Transverse colon (tissue), 4 donors: ENCODE results near the gene FBH1. TPM values are rescaled to one million over a fixed set of nuclear protein-coding genes. Genes with fewer than 3 reads are reported as not detected.

Source experiments
- DNase-seq: peaks from one replicate; pipeline ENCODE4 v3.0.0-alpha.2; 2019
- H3K27ac ChIP-seq, 4 donors: fragments of 200-600 bp; sonication (generic); 2 replicates each; pipeline ENCODE4 v1.5.1; 2016 to 2018; ENCODE audit warnings: inconsistent platforms in 4 of 4
- H3K27me3 ChIP-seq: fragments of 200-600 bp; sonication (generic); 2 replicates; pipeline ENCODE4 v1.5.1; 2017; ENCODE audit warnings: inconsistent platforms
- H3K36me3 ChIP-seq, 4 donors: fragments of 200-600 bp; sonication (generic); 2 replicates each; pipeline ENCODE4 v1.5.1; 2017 to 2019; ENCODE audit warnings: inconsistent platforms in 4 of 4
- H3K4me1 ChIP-seq, 4 donors: fragments of 200-600 bp; sonication (generic); 2 replicates each; pipeline ENCODE4 v1.5.1; 2017 to 2020; ENCODE audit warnings: inconsistent platforms in 4 of 4
- H3K4me3 ChIP-seq, 4 donors: fragments of 200-600 bp; sonication (generic); 1 replicate in 1 of 4; 2 replicates in 3 of 4; pipeline versions ENCODE4 v1.5.1 to v1.6.1; 2017 to 2019; ENCODE audit warnings: inconsistent platforms in 4 of 4
- H3K9me3 ChIP-seq, 2 donors: fragments of 200-600 bp; sonication (generic); 2 replicates each; pipeline ENCODE4 v1.5.1; 2017 to 2019; ENCODE audit warnings: inconsistent platforms in 2 of 2
- CTCF ChIP-seq, 5 experiments: fragments of 200-600 bp in 3 of 5; fragments of 450-650 bp in 2 of 5; sonication (generic) in 3 of 5; IDR thresholded peaks; 1 replicate in 2 of 5; 2 replicates in 3 of 5; pipeline ENCODE4 v1.5.1; 2016 to 2017; ENCODE audit warnings: antibody characterized with exemption in 5 of 5, inconsistent platforms in 3 of 5, mild to moderate bottlenecking in 2 of 5, moderate library complexity in 1 of 5
- EP300 ChIP-seq: sonication (generic); formaldehyde crosslinking; IDR thresholded peaks from one replicate; pipeline ENCODE4 v1.6.1; 2017; ENCODE audit warnings: antibody characterized with exemption, low read depth
- POLR2A ChIP-seq: fragments of 450-650 bp; IDR thresholded peaks from one replicate; pipeline ENCODE4 v1.6.1; 2016; ENCODE audit warnings: antibody characterized with exemption, mild to moderate bottlenecking, moderate library complexity
- POLR2AphosphoS5 ChIP-seq, 3 donors: sonication (generic); formaldehyde crosslinking; IDR thresholded peaks; one replicate each; pipeline ENCODE4 v1.6.1; 2016; ENCODE audit warnings: antibody characterized with exemption in 3 of 3
- WGBS, 2 donors: methylation state at CpG; one replicate each; pipeline ENCODE4 v1.1.5; 2018; ENCODE audit warnings: low coverage in 1 of 2; 5-methylcytosine and 5-hydroxymethylcytosine counted together
- in situ Hi-C, 4 donors: fragments of 200-750 bp; cut with MboI; loops; one replicate each; pipeline versions ENCODE4 v1.15.0 to v1.15.1; 2017; ENCODE audit warnings: low sequenced_read_pairs in 3 of 4, low pct_ligation_motif_present in 1 of 4, low pct_unique_long_range_greater_than_20kb in 1 of 4
- intact Hi-C: fragments of 100-400 bp; cut with DNase I; formaldehyde crosslinking; loops from one replicate; pipeline ENCODE4 v1.15.1; 2023; ENCODE audit warnings: low total_unique reads
- total RNA-seq, 4 donors: library from RNA; depleted of rRNA; stranded (reverse); fragments of >200 nt; gene quantifications; one replicate each; pipeline ENCODE4 v1.1.0, GENCODE V29; 2016

The FBH1 gene
- total RNA-seq, 4 donors from 2014 or later: 101 to 143 (median 120) TPM

GRCh38 chr10:5947471-5948207, 57.6 kb downstream of the FBH1 start:
- no peaks in the 10 kb centered on the region for H3K27me3 ChIP-seq
- DNase-seq: no peak
- WGBS, 2 donors: 95 to 97% methylated on average over 9 to 17 of the region's 17 CpGs
- no peak overlapping the region for H3K4me3 ChIP-seq
- peak overlapping the region in 1 of 4 donors; percentile 86 for H3K27ac ChIP-seq
- TF ChIP-seq POLR2AphosphoS5 (IDR thresholded peaks at IDR 0.05) (no peak), POLR2A (no peak), EP300 (no peak), CTCF (IDR thresholded peaks at IDR 0.05) (no peak)
- H3K9me3 ChIP-seq: no peaks in the 10 kb centered on the region
- no peaks in the 10 kb centered on the region for H3K36me3 ChIP-seq
- H3K4me1 ChIP-seq: peaks cover 4 to 42% (median 21%) of the 10 kb centered on the region in 4 donors
- in situ Hi-C loops: no loop called here
- intact Hi-C loops: no loop called here

GRCh38 chr10:5948208-5948585, 58.2 kb downstream of the FBH1 start:
- no peak overlapping the region for H3K4me3 ChIP-seq
- no peaks in the 10 kb centered on the region for H3K9me3 ChIP-seq
- WGBS, 2 donors: 77 to 84% methylated on average over 3 to 6 of the region's 6 CpGs
- TF ChIP-seq POLR2AphosphoS5 (IDR thresholded peaks at IDR 0.05) (no peak), CTCF (IDR thresholded peaks at IDR 0.05) (no peak), EP300 (no peak)
- intact Hi-C loops: no loop called here
- no peak for DNase-seq
- peaks cover 4 to 40% (median 21%) of the 10 kb centered on the region in 4 donors for H3K4me1 ChIP-seq
- no peaks in the 10 kb centered on the region for H3K27me3 ChIP-seq
- in situ Hi-C loops: no loop called here
- H3K27ac ChIP-seq: no peak overlapping the region
- no peaks in the 10 kb centered on the region for H3K36me3 ChIP-seq

- H3K9me3 ChIP-seq: no peaks in the 10 kb centered on the region
- TF ChIP-seq CTCF (IDR thresholded peaks at IDR 0.05): peak in 4 of 5 experiments; percentile 36 to 55 (median 38)
- no peak for TF ChIP-seq EP300
- no peaks in the 10 kb centered on the region for H3K27me3 ChIP-seq
- no peak overlapping the region for H3K27ac ChIP-seq
- no peak overlapping the region for H3K4me3 ChIP-seq
- in situ Hi-C loops (no loop called here), intact Hi-C loops (no loop called here)
- H3K4me1 ChIP-seq: peaks cover 0 to 30% (median 12%) of the 10 kb centered on the region in 4 donors
- H3K36me3 ChIP-seq: no peaks in the 10 kb centered on the region
- peak; percentile 64 for DNase-seq
- WGBS, 2 donors: 62 to 74% methylated on average over 8 to 14 of the region's 14 CpGs
Observed at GRCh38 chr10:5949009-5949759, 59.1 kb downstream of the FBH1 start.

GRCh38 chr10:5951167-5951711, 61.2 kb downstream of the FBH1 start:
- H3K27ac ChIP-seq: peak overlapping the region in 2 of 4 donors; percentile 5 to 10
- DNase-seq: no peak
- peaks cover 0 to 12% (median 4%) of the 10 kb centered on the region in 4 donors for H3K4me1 ChIP-seq
- H3K27me3 ChIP-seq: no peaks in the 10 kb centered on the region
- intact Hi-C loops (no loop called here), in situ Hi-C loops (no loop called here)
- no peak overlapping the region for H3K4me3 ChIP-seq
- TF ChIP-seq CTCF (IDR thresholded peaks at IDR 0.05): no peak
- TF ChIP-seq EP300: no peak
- no peak for TF ChIP-seq POLR2AphosphoS5 (IDR thresholded peaks at IDR 0.05)
- no peak for TF ChIP-seq POLR2A
- no peaks in the 10 kb centered on the region for H3K36me3 ChIP-seq
- 79 to 83% methylated on average over 4 to 7 of the region's 7 CpGs for WGBS, 2 donors
- no peaks in the 10 kb centered on the region for H3K9me3 ChIP-seq
